ENCODE measurements around the gene INSR.

INSR gene

DNA sequence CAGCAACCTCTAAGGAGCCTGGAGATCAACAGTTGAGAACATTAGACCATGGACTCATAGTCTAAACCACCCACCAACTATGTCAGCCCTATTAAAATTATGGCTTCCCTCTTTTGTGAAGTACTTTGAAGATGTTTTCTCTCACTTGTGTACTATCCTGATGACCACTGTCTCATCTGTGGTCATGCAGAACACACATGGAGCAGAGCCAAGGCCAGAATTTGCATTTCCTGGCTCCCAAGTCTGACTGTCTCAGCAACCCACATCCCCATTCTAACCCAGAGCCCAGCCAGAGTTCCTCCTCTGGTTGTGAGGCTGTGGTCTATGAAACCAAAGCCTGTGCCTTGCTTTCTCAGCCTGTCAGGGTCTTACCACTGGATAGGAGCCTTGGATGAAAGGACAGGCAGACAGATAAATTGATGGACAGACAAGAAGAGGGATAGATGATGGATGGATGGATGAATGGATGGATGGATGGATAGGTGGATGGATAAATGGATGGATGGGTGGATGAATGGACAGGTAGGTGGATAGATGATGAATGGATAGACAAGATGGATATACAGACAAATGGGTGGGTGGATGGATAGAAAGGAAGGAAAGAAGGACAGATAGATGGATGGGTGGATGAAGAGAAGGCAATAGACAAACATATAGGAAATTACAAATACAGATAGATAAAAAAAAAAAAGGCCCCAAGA, 189.3 kb downstream of the INSR start:
- no peaks in the 10 kb centered on the region for H3K36me3 ChIP-seq

DNA sequence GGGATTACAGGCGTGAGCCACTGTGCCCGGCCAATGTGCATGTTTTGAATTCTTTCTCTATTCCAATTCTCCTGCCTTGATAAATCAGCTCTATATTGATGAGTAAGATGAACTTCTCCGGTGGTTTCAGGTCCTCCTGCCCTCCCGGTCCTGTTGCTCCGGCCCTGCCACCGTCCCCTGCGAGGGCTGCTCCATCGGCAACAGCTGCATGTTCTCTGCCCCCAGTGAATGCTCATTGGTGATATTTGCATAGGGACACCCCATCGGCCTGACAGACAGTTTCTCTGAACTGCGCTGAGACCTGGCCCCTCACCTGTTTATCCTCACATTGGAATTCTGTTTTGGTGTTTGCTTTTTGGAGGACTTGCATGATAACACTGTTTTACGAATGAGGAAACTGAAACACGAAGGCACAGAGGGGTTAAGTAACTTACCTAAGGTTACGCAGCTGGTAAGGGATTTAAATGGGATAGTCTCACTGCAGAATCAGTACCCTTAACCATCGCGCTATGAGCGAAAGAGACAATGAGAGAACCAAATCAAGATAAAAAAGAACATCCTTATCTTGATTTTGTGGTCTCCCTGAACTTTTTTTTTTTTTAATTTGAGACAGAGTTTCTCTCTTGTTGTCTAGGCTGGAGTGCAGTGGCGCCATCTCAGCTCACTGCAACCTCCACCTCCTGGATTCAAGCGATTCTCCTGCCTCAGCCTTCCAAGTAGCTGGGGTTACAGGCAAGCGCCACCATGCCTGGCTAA, 192.5 kb downstream of the INSR start:
- H3K4me3 ChIP-seq (ENCODE audit: low read depth in 1 of 2, low read length in 1 of 2): no peak overlapping the region
- no peaks in the 10 kb centered on the region for H3K27me3 ChIP-seq
- H3K9me3 ChIP-seq: no peaks in the 10 kb centered on the region
- peaks cover 6 to 7% of the 10 kb centered on the region in 2 experiments for H3K4me1 ChIP-seq (ENCODE audit: control insufficient read depth in 1 of 2, insufficient read depth in 1 of 2, low read depth in 1 of 2, low read length in 1 of 2)
- H3K27ac ChIP-seq: no peak overlapping the region
- H3K36me3 ChIP-seq: no peaks in the 10 kb centered on the region
- TF ChIP-seq, protein P1, sequence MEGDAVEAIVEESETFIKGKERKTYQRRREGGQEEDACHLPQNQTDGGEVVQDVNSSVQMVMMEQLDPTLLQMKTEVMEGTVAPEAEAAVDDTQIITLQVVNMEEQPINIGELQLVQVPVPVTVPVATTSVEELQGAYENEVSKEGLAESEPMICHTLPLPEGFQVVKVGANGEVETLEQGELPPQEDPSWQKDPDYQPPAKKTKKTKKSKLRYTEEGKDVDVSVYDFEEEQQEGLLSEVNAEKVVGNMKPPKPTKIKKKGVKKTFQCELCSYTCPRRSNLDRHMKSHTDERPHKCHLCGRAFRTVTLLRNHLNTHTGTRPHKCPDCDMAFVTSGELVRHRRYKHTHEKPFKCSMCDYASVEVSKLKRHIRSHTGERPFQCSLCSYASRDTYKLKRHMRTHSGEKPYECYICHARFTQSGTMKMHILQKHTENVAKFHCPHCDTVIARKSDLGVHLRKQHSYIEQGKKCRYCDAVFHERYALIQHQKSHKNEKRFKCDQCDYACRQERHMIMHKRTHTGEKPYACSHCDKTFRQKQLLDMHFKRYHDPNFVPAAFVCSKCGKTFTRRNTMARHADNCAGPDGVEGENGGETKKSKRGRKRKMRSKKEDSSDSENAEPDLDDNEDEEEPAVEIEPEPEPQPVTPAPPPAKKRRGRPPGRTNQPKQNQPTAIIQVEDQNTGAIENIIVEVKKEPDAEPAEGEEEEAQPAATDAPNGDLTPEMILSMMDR (IDR thresholded peaks at IDR 0.05): no peak

More for the DNA sequence above, 189.3 kb downstream of the INSR start:
- TF ChIP-seq, protein P1 (IDR thresholded peaks at IDR 0.05): no peak
- Histone ChIP-seq H3K4me3 (ENCODE audit: low read depth in 1 of 2, low read length in 1 of 2) (no peak overlapping the region), H3K27me3 (no peaks in the 10 kb centered on the region), H3K4me1 (ENCODE audit: control insufficient read depth in 1 of 2, insufficient read depth in 1 of 2, low read depth in 1 of 2, low read length in 1 of 2) (peaks cover 1 to 2% of the 10 kb centered on the region in 2 experiments), H3K27ac (no peak overlapping the region), H3K9me3 (no peaks in the 10 kb centered on the region)

DNA sequence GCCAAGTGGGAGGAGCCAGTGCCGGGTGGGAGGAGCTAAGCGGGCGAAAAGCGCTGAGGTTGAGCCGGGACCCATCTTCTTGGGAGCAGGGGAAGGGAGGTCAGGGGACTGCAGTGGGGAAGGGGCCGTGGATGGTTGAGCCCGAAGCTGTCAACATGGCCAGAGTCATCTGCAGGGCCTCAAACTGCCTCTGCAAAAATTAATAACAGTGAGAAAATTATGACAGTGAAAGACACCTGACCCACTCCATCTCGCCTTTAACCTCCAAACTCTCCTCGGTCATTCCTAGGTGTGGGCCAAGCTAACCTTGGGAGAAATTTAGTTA, 194.7 kb downstream of the INSR start:
- H3K27me3 ChIP-seq: no peaks in the 10 kb centered on the region
- TF ChIP-seq, protein P1 (IDR thresholded peaks at IDR 0.05): no peak
- no peaks in the 10 kb centered on the region for H3K36me3 ChIP-seq
- H3K4me1 ChIP-seq (ENCODE audit: control insufficient read depth in 1 of 2, insufficient read depth in 1 of 2, low read depth in 1 of 2, low read length in 1 of 2): peaks cover 6 to 7% of the 10 kb centered on the region in 2 experiments
- H3K4me3 ChIP-seq (ENCODE audit: low read depth in 1 of 2, low read length in 1 of 2): peak overlapping the region; percentile 77 to 89
- peaks cover 7% of the 10 kb centered on the region for H3K9me3 ChIP-seq
- peak overlapping the region; percentile 82 for H3K27ac ChIP-seq

DNA sequence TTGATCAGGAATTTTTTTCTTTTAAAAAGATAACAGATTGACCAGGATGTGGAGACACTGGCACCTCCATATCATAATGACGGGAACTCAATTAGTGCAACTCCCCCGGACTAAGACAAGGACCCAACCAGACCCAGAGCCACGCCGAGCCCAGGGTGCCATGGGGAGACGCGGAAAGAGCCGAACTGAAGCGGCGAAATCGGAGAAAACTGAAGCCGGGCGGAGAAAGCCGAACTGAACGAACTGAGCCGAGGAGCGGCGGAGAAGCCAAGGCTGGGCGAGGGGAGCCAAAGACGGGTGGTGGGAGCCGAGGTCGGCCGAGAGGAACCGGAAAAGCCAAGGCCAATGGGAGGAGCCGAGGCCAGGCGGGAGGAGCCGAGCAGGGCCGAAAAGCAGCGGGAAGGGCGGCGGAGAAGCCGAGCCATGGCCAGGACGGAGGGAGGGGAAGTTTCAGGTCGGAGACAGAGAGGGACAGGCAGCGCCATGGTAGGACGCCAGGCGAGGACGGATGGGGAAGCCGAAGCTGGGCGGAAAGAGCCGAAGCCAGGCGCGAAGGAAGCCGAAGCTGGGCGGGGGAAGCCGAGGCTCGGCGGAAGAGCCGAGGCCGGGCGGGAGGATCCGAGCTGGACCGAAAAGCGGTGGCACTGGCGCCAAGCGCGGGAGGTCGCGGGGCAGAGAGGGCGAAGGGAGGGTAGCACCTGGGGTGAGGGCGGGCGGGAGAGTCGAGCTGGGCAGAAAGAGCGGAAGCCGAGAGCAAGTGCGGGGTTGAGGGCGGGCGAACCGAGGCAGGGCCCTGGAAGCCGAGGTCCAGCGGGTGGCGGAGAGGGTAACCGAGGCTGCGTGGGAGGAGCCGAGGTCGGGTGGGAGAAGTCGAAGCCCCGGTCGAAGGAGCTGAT, 195.3 kb downstream of the INSR start:
- TF ChIP-seq, protein P1 (IDR thresholded peaks at IDR 0.05): peak; percentile 41
- Histone ChIP-seq H3K4me1 (ENCODE audit: control insufficient read depth in 1 of 2, insufficient read depth in 1 of 2, low read depth in 1 of 2, low read length in 1 of 2) (peaks cover 6 to 7% of the 10 kb centered on the region in 2 experiments), H3K27ac (peak overlapping the region; percentile 82), H3K4me3 (ENCODE audit: low read depth in 1 of 2, low read length in 1 of 2) (peak overlapping the region; percentile 77 to 89), H3K9me3 (peaks cover 9% of the 10 kb centered on the region), H3K36me3 (no peaks in the 10 kb centered on the region), H3K27me3 (no peaks in the 10 kb centered on the region)

DNA sequence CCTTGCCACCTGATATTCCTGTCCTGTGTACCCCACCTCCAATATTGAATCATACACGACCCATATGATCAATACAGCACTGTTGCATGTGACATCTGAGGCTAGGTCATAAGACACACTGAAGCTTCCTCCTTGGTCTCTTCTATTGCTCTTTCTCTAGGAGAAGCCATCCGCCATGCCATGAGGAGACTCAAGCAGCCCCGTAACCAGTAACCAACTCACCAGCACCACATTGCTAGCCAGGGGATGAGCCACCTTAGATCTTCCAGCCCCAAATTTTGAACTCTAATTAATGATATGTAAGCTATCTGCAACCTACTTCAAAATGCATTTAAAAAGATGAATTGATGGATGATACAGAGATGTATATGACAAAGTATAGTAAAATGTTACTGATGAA, 196.1 kb downstream of the INSR start:
- no peak overlapping the region for H3K4me3 ChIP-seq (ENCODE audit: low read depth in 1 of 2, low read length in 1 of 2)
- no peaks in the 10 kb centered on the region for H3K36me3 ChIP-seq
- H3K27me3 ChIP-seq: no peaks in the 10 kb centered on the region
- TF ChIP-seq, protein P1 (IDR thresholded peaks at IDR 0.05): no peak
- H3K4me1 ChIP-seq (ENCODE audit: control insufficient read depth in 1 of 2, insufficient read depth in 1 of 2, low read depth in 1 of 2, low read length in 1 of 2): peaks cover 6 to 7% of the 10 kb centered on the region in 2 experiments
- H3K27ac ChIP-seq: peak overlapping the region; percentile 82
- H3K9me3 ChIP-seq: peaks cover 9% of the 10 kb centered on the region
